H9 (cell line): ENCODE data around the gene CBLB. TPM values are rescaled to one million over a fixed set of nuclear protein-coding genes. Genes with fewer than 3 reads are reported as not detected.

Experiments used
- DNase-seq: peaks from one replicate; pipeline ENCODE4 v3.0.0-alpha.2; 2017
- H2AFZ ChIP-seq: one replicate; pipeline ENCODE4 v1.6.1; 2013; ENCODE audit warnings: mild to moderate bottlenecking, low read length, control low read depth, moderate library complexity
- H2AK5ac ChIP-seq: 2 replicates; pipeline ENCODE4 v1.6.1; 2013; ENCODE audit warnings: low read length, control low read depth, mixed read lengths; ENCODE audit not compliant: insufficient read length
- H2BK120ac ChIP-seq: one replicate; pipeline ENCODE4 v1.6.1; 2013; ENCODE audit warnings: low read depth, mild to moderate bottlenecking, low read length, control low read depth, inconsistent platforms; ENCODE audit not compliant: poor library complexity, severe bottlenecking
- H2BK12ac ChIP-seq: 2 replicates; pipeline ENCODE4 v1.6.1; 2013; ENCODE audit warnings: low read length, control low read depth, mixed read lengths, low read depth; ENCODE audit not compliant: insufficient read length
- H2BK15ac ChIP-seq: 2 replicates; pipeline ENCODE4 v1.6.1; 2013; ENCODE audit warnings: low read depth, low read length, control low read depth
- H2BK20ac ChIP-seq: one replicate; pipeline ENCODE4 v1.6.1; 2013; ENCODE audit warnings: low read depth, mild to moderate bottlenecking, low read length, control low read depth, inconsistent platforms; ENCODE audit not compliant: poor library complexity, severe bottlenecking
- H2BK5ac ChIP-seq: 2 replicates; pipeline ENCODE4 v1.6.1; 2013; ENCODE audit warnings: low read length, control low read depth, mixed read lengths; ENCODE audit not compliant: insufficient read length
- H3K14ac ChIP-seq: 2 replicates; pipeline ENCODE4 v1.6.1; 2013; ENCODE audit warnings: low read length, control low read depth; ENCODE audit not compliant: insufficient read depth
- H3K18ac ChIP-seq: 2 replicates; pipeline ENCODE4 v1.6.1; 2013; ENCODE audit warnings: low read depth, mild to moderate bottlenecking, mixed read lengths, low read length, control low read depth; ENCODE audit not compliant: insufficient read length
- H3K23ac ChIP-seq: 2 replicates; pipeline ENCODE4 v1.6.1; 2013; ENCODE audit warnings: low read length, control low read depth, mixed read lengths, low read depth; ENCODE audit not compliant: insufficient read length
- H3K23me2 ChIP-seq: 2 replicates; pipeline ENCODE4 v1.6.1; 2013; ENCODE audit warnings: low read depth, mild to moderate bottlenecking, mixed read lengths, low read length, control low read depth; ENCODE audit not compliant: insufficient read length, poor library complexity, severe bottlenecking
- H3K27ac ChIP-seq: 2 replicates; pipeline ENCODE4 v1.5.1; 2013; ENCODE audit warnings: low read length, control low read depth, mixed read lengths, low read depth; ENCODE audit not compliant: insufficient read length
- H3K27me3 ChIP-seq: 2 replicates; pipeline ENCODE4 v1.6.1; 2013; ENCODE audit warnings: low read length, control low read depth, inconsistent platforms; ENCODE audit not compliant: insufficient read depth
- H3K4ac ChIP-seq: 2 replicates; pipeline ENCODE4 v1.6.1; 2013; ENCODE audit warnings: low read depth, mild to moderate bottlenecking, control low read depth, inconsistent platforms, low read length, moderate library complexity
- H3K4me1 ChIP-seq: 2 replicates; pipeline ENCODE4 v1.6.1; 2013; ENCODE audit warnings: low read length, control low read depth, inconsistent platforms; ENCODE audit not compliant: insufficient read depth
- H3K4me2 ChIP-seq: 2 replicates; pipeline ENCODE4 v1.6.1; 2013; ENCODE audit warnings: low read length, control low read depth, mixed read lengths; ENCODE audit not compliant: insufficient read length, insufficient read depth
- H3K56ac ChIP-seq: 2 replicates; pipeline ENCODE4 v1.6.1; 2013; ENCODE audit warnings: low read depth, mild to moderate bottlenecking, mixed read lengths, low read length, control low read depth; ENCODE audit not compliant: insufficient read length
- H3K79me1 ChIP-seq: 2 replicates; pipeline ENCODE4 v1.6.1; 2013; ENCODE audit warnings: low read depth, mild to moderate bottlenecking, moderate library complexity, low read length, control low read depth, inconsistent platforms; ENCODE audit not compliant: insufficient read depth, poor library complexity, severe bottlenecking
- H3K79me2 ChIP-seq: 2 replicates; pipeline ENCODE4 v1.6.1; 2013; ENCODE audit warnings: low read length, control low read depth, inconsistent platforms; ENCODE audit not compliant: insufficient read depth
- H3K9ac ChIP-seq: 2 replicates; pipeline ENCODE4 v1.6.1; 2013; ENCODE audit warnings: low read length, control low read depth, mixed read lengths; ENCODE audit not compliant: insufficient read length; ENCODE audit errors: extremely low read depth
- H3K9me3 ChIP-seq: one replicate; pipeline ENCODE4 v1.6.1; 2013; ENCODE audit warnings: low read depth, low read length, inconsistent platforms; ENCODE audit not compliant: control insufficient read depth
- H3T11ph ChIP-seq: one replicate; pipeline ENCODE4 v1.6.1; 2013; ENCODE audit warnings: mild to moderate bottlenecking, low read length, control low read depth, inconsistent platforms
- H4K20me1 ChIP-seq: one replicate; pipeline ENCODE4 v1.6.1; 2013; ENCODE audit not compliant: control insufficient read depth, insufficient read length, insufficient read depth
- H4K5ac ChIP-seq: 2 replicates; pipeline ENCODE4 v1.6.1; 2013; ENCODE audit warnings: low read depth, mild to moderate bottlenecking, mixed read lengths, low read length, control low read depth; ENCODE audit not compliant: insufficient read length
- H4K8ac ChIP-seq: replicated peaks from 2 replicates; pipeline ENCODE4 v1.6.1; 2013; ENCODE audit warnings: low read length, control low read depth, mixed read lengths, low read depth; ENCODE audit not compliant: insufficient read length
- H4K91ac ChIP-seq: 2 replicates; pipeline ENCODE4 v1.6.1; 2013; ENCODE audit warnings: low read depth, mild to moderate bottlenecking, moderate library complexity, mixed read lengths, low read length, control low read depth; ENCODE audit not compliant: insufficient read length
- H3K27ac Mint-ChIP-seq, 3 experiments: 2 replicates in 2 of 3; 3 replicates in 1 of 3; pipeline ENCODE4 v1.8.0; 2020 to 2021; ENCODE audit warnings: mixed read lengths in 3 of 3, mild to moderate bottlenecking in 1 of 3, moderate library complexity in 1 of 3
- H3K27me3 Mint-ChIP-seq: 2 replicates; pipeline ENCODE4 v1.8.0; 2021; ENCODE audit warnings: low read depth, mild to moderate bottlenecking, moderate library complexity, mixed read lengths
- H3K36me3 Mint-ChIP-seq, 3 experiments: 2 replicates in 2 of 3; 3 replicates in 1 of 3; pipeline ENCODE4 v1.8.0; 2020 to 2021; ENCODE audit warnings: low read depth in 3 of 3, mixed read lengths in 3 of 3; ENCODE audit not compliant: insufficient read depth in 1 of 3
- H3K4me1 Mint-ChIP-seq, 2 experiments: 2 replicates each; pipeline ENCODE4 v1.8.0; 2020; ENCODE audit warnings: mixed read lengths in 2 of 2
- H3K4me3 Mint-ChIP-seq, 2 experiments: 2 replicates in 1 of 2; 3 replicates in 1 of 2; pipeline ENCODE4 v1.8.0; 2020 to 2021; ENCODE audit warnings: mild to moderate bottlenecking in 2 of 2, mixed read lengths in 2 of 2, moderate library complexity in 1 of 2
- H3K9me3 Mint-ChIP-seq, 2 experiments: 2 replicates in 1 of 2; 3 replicates in 1 of 2; pipeline ENCODE4 v1.8.0; 2020; ENCODE audit warnings: mild to moderate bottlenecking in 2 of 2, mixed read lengths in 2 of 2, moderate library complexity in 1 of 2
- CTCF ChIP-seq: fragments of 200-600 bp; sonication (generic); conservative IDR thresholded peaks from 3 replicates; pipeline ENCODE4 v1.8.0; 2021; ENCODE audit warnings: antibody characterized with exemption, mild to moderate bottlenecking
- WGBS: extraction: QIAGEN DNeasy Blood & Tissue Kit; methylation state at CpG from one replicate; pipeline ENCODE4 v1.1.7; 2013; ENCODE audit warnings: missing lambda C conversion rate, low lambda C conversion rate, mixed read lengths; ENCODE audit not compliant: insufficient read length; ENCODE audit errors: extremely low coverage; 5-methylcytosine and 5-hydroxymethylcytosine counted together
- total RNA-seq: library from RNA; stranded (reverse); gene quantifications from 2 replicates; pipeline ENCODE4 v1.2.1, GENCODE V29; 2021

The CBLB gene
- total RNA-seq, 1 experiment from 2014 or later = 25.7 TPM

GRCh38 chr3:105752791-105753415, 115.9 kb downstream of the CBLB start:
- DNase-seq = no peak
- no peak overlapping the region for H2BK120ac ChIP-seq
- no peaks in the 10 kb centered on the region for H3K23me2 ChIP-seq
- no peaks in the 10 kb centered on the region for H3K9me3 ChIP-seq
- H3K27ac ChIP-seq = no peak overlapping the region
- no peak overlapping the region for H3K18ac ChIP-seq
- WGBS = no CpG with 5 or more reads among the region's 1 CpG
- Mint-ChIP-seq H3K27me3 (no peaks in the 10 kb centered on the region), H3K36me3 (peaks cover 0 to 5% (median 0%) of the 10 kb centered on the region in 3 experiments; a peak in 4 of 7 replicates), H3K9me3 (no peaks in the 10 kb centered on the region), H3K4me3 (no peak overlapping the region), H3K4me1 (peaks cover 3 to 11% of the 10 kb centered on the region in 2 experiments; a peak in 3 of 4 replicates), H3K27ac (no peak overlapping the region)
- no peaks in the 10 kb centered on the region for H3K79me1 ChIP-seq
- no peak overlapping the region for H3K56ac ChIP-seq
- H2BK5ac ChIP-seq = no peak overlapping the region
- no peak overlapping the region for H4K91ac ChIP-seq
- no peak overlapping the region for H3K9ac ChIP-seq
- no peak overlapping the region for H2AK5ac ChIP-seq
- no peak overlapping the region for H2AFZ ChIP-seq
- no peaks in the 10 kb centered on the region for H3K4me1 ChIP-seq
- no peak overlapping the region for H2BK15ac ChIP-seq
- no peak overlapping the region for H3K14ac ChIP-seq
- H3K27me3 ChIP-seq = no peaks in the 10 kb centered on the region
- H3T11ph ChIP-seq = no peak overlapping the region
- no peak overlapping the region for H2BK20ac ChIP-seq
- H3K23ac ChIP-seq = no peak overlapping the region
- H2BK12ac ChIP-seq = no peak overlapping the region
- H4K5ac ChIP-seq = no peak overlapping the region
- no peak overlapping the region for H3K4ac ChIP-seq
- H4K20me1 ChIP-seq = no peaks in the 10 kb centered on the region
- H3K4me2 ChIP-seq = no peak overlapping the region
- H3K79me2 ChIP-seq = no peaks in the 10 kb centered on the region
- TF ChIP-seq CTCF = no peak
- no peak overlapping the region for H4K8ac ChIP-seq
